Heart left ventricle (tissue), 16 donors: ENCODE results near the gene TIFAB. TPM values are rescaled to one million over a fixed set of nuclear protein-coding genes. Genes with fewer than 3 reads are reported as not detected.
A peak's percentile ranks its signal among the peaks of the same experiment; 100 is the strongest.

Experiments used
- ATAC-seq, 4 donors: fragments of 200-7000 bp; cut with Tn5 transposase; one replicate each; pipeline ENCODE4 v1.9.1; 2020 to 2022; ENCODE audit warnings: moderate library complexity in 4 of 4, mild to moderate bottlenecking in 3 of 4, moderate number of reproducible peaks in 1 of 4
- DNase-seq, 5 donors: peaks; one replicate each; pipeline ENCODE4 v3.0.0-alpha.2; 2020
- H3K27ac ChIP-seq, 12 donors: fragments of 200-600 bp; sonication (generic) in 4 of 12; one replicate each; pipeline versions ENCODE4 v1.5.0 to v1.8.0; 2016 to 2022; ENCODE audit warnings: mild to moderate bottlenecking in 2 of 12
- H3K27me3 ChIP-seq, 9 donors: fragments of 200-600 bp; sonication (generic) in 2 of 9; one replicate each; pipeline versions ENCODE4 v1.5.1 to v1.8.0; 2016 to 2022; ENCODE audit warnings: mild to moderate bottlenecking in 3 of 9
- H3K36me3 ChIP-seq, 9 donors: fragments of 200-600 bp; sonication (generic) in 2 of 9; one replicate each; pipeline versions ENCODE4 v1.5.0 to v1.8.0; 2018 to 2022; ENCODE audit warnings: mild to moderate bottlenecking in 2 of 9
- H3K4me1 ChIP-seq, 12 donors: fragments of 200-600 bp; sonication (generic) in 4 of 12; one replicate each; pipeline versions ENCODE4 v1.5.0 to v1.8.0; 2016 to 2022; ENCODE audit warnings: mild to moderate bottlenecking in 3 of 12
- H3K4me3 ChIP-seq, 12 donors: fragments of 200-600 bp; sonication (generic) in 4 of 12; one replicate each; pipeline versions ENCODE4 v1.5.0 to v1.8.0; 2017 to 2022; ENCODE audit warnings: mild to moderate bottlenecking in 9 of 12, moderate library complexity in 4 of 12
- H3K9me3 ChIP-seq, 12 donors: fragments of 200-600 bp; sonication (generic) in 4 of 12; one replicate each; pipeline versions ENCODE4 v1.5.0 to v1.8.0; 2016 to 2022; ENCODE audit warnings: mild to moderate bottlenecking in 1 of 12
- CTCF ChIP-seq, 12 donors: fragments of 200-600 bp; sonication (generic) in 4 of 12; IDR thresholded peaks; one replicate each; pipeline versions ENCODE4 v1.5.0 to v1.8.0; 2018 to 2022; ENCODE audit warnings: antibody characterized with exemption in 12 of 12, mild to moderate bottlenecking in 5 of 12
- POLR2A ChIP-seq, 2 donors: fragments of 450-650 bp; IDR thresholded peaks; one replicate each; pipeline ENCODE4 v1.6.1; 2017; ENCODE audit warnings: antibody characterized with exemption in 2 of 2, mild to moderate bottlenecking in 2 of 2, moderate library complexity in 2 of 2
- WGBS, 4 donors: extraction: QIAGEN DNeasy Blood & Tissue Kit in 2 of 4; methylation state at CpG; one replicate each; pipeline versions ENCODE4 v1.1.5 to v1.1.7; 2013 to 2018; 5-methylcytosine and 5-hydroxymethylcytosine counted together
- intact Hi-C, 10 donors: fragments of 100-400 bp; cut with DNase I; formaldehyde crosslinking; loops; one replicate each; pipeline versions ENCODE4 v1.11.1 to v1.14.2; 2022
- polyA plus RNA-seq, 2 donors: library from polyadenylated mRNA; stranded (reverse); fragments of 200-250 nt; gene quantifications; one replicate each; pipeline ENCODE4 v1.2.3, GENCODE V29; 2013
- total RNA-seq, 9 donors: library from RNA; depleted of rRNA in 2 of 9; stranded (reverse); fragments of >200 nt in 2 of 9; fragmentation: NEBNext Ultra II Directional in 3 of 9; extraction: Animal tissue kit (Norgen Biotek cat#: 25700) in 3 of 9; gene quantifications; one replicate each; pipeline versions ENCODE4 v1.1.0 to v1.2.4, GENCODE V29; 2016 to 2023
- donor health status: ischemic (EF 13 %, LVEDD 7.1; RV severe dilation, severe dysfunction).
- donor health status: healthy with polysubstance abuse.
- donor health status: DM: no; HTN: yes; CAD: no.
- donor health status: DM: no; HTN: no; CAD: no.
- donor health status: ischemic (EF 25% LVEDD 6.9; RV normal size, moderate dysfunction).
- donor health status: ischemic (EF 25% LVEDD 5.7; RV mildly dilated, moderate dysfunction).
- donor health status: healthy.
- donor health status: DM: yes; HTN: yes; CAD: no.
- donor health status: ischemic (EF 35%, LVEDD 5.7; RV mildly dilated, moderate dysfunction).
- donor health status: nonischemic (EF 11% LVEDD 7.7; RV severe dilation, severe dysfunction).
- donor health status: DM: yes; HTN: yes; CAD: no.
- donor health status: PGD.
- donor health status: ischemic (EF 29% LVEDD 5.4; RV normal size, mild dysfunction).
- donor health status: nonischemic (EF 23%, LVEDD 6.1; RV moderate dilation, normal function).

TIFAB gene
- total and polyA plus RNA-seq, 11 donors, result 0.01 to 1.3 (median 0.38) TPM; not detected in 7

- 72 to 83% (median 77%) methylated on average over 4 of the region's 4 CpGs for WGBS, 4 donors
These were observed 26.8 kb upstream of the TIFAB start for GRCh38 chr5:135478938-135479337.

DNA sequence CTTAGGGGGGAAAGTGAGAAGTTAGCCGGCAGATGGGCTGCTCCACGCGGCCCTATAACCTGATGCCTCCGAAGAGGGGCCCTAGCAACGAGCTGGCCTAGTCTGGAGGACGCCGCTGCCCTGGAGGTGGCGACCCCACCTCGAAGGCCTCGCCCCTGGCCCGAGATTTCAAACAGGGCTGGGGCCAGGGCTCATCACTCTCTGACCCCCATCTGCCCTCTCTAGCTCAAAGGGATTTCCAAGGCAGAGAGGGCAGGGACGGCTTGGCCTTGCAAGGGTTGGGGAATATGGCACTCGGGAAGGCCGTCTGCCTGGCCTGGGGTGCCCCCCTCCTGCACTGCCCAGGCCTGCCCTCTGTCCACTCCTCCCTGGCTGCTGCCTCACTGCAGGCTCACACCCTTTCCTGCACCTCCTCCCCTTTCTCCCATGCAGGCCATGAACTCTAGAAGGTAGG is 25.5 kb upstream of the TIFAB start:
- DNase-seq (no peak), ATAC-seq (no peak)
- intact Hi-C loops, result no loop called here
- Histone ChIP-seq H3K27me3 (peaks cover 4 to 82% (median 29%) of the 10 kb centered on the region in 9 donors), H3K9me3 (no peaks in the 10 kb centered on the region), H3K27ac (no peak overlapping the region), H3K4me3 (no peak overlapping the region), H3K4me1 (no peaks in the 10 kb centered on the region), H3K36me3 (no peaks in the 10 kb centered on the region)
- 37 to 53% (median 44%) methylated on average over 8 to 14 of the region's 14 CpGs for WGBS, 4 donors
- TF ChIP-seq CTCF (IDR thresholded peaks at IDR 0.05) (no peak), POLR2A (IDR thresholded peaks at IDR 0.05) (no peak)

More at GRCh38 chr5:135478938-135479337, 26.8 kb upstream of the TIFAB start:
- TF ChIP-seq POLR2A (IDR thresholded peaks at IDR 0.05) (no peak), CTCF (IDR thresholded peaks at IDR 0.05) (no peak)
- Histone ChIP-seq H3K36me3 (no peaks in the 10 kb centered on the region), H3K4me1 (no peaks in the 10 kb centered on the region), H3K27me3 (peaks cover 4 to 69% (median 24%) of the 10 kb centered on the region in 9 donors), H3K4me3 (no peak overlapping the region), H3K9me3 (no peaks in the 10 kb centered on the region), H3K27ac (no peak overlapping the region)
- no peak for ATAC-seq
- intact Hi-C loops, result no loop called here
- no peak for DNase-seq

GRCh38 chr5:135476615-135477581 is 24.7 kb upstream of the TIFAB start:
- Histone ChIP-seq H3K36me3 (no peaks in the 10 kb centered on the region), H3K9me3 (no peaks in the 10 kb centered on the region), H3K4me3 (no peak overlapping the region), H3K27me3 (peaks cover 4 to 90% (median 29%) of the 10 kb centered on the region in 9 donors), H3K4me1 (no peaks in the 10 kb centered on the region), H3K27ac (no peak overlapping the region)
- 30 to 35% (median 34%) methylated on average over 21 to 24 of the region's 24 CpGs for WGBS, 4 donors
- intact Hi-C loops, result no loop called here
- DNase-seq, result no peak
- ATAC-seq, result no peak
- TF ChIP-seq POLR2A (IDR thresholded peaks at IDR 0.05), result no peak

DNA sequence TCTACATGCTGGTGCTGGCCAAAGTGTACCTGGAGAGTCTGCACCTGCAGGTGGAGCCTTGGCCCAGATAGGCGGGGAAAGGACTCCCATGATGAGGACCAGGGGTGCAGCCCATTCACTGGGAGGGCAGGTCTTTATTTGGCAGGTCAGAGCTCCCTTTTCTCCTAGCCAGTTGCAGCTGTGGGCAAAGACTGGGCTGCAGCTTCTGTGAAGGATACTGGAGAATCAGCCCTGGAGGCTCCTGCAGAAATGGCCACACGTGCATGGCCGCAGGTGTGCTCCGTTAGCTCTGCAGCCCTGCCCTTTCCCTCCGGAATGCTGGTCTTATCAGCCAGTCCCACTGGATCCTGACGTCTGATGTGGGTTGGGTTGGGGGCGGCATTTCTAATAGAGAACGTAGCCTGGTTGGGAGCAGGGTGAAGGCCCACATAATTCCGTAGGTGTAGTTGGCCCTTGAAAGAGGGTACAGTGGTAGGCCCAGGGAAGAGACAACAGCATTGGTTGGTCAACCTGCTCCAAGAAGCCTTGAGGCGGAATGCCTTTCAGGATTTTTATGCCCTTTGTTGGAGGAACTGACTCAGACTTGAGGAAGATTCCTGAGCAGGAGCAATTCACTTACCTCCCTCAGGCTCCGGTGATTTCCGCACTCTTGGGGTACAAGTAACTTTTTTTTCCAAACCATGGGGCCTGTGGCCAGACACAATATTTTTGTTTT is 22.0 kb upstream of the TIFAB start:
- intact Hi-C loops, result no loop called here
- no peak overlapping the region for H3K4me3 ChIP-seq
- DNase-seq (peak in 1 of 5 donors; percentile 14), ATAC-seq (no peak)
- TF ChIP-seq POLR2A (IDR thresholded peaks at IDR 0.05) (no peak), CTCF (IDR thresholded peaks at IDR 0.05) (no peak)
- 70 to 75% (median 73%) methylated on average over 11 to 12 of the region's 12 CpGs for WGBS, 4 donors
- H3K36me3 ChIP-seq, result no peaks in the 10 kb centered on the region
- H3K27ac ChIP-seq, result no peak overlapping the region
- no peaks in the 10 kb centered on the region for H3K4me1 ChIP-seq
- no peaks in the 10 kb centered on the region for H3K9me3 ChIP-seq
- peaks cover 4 to 92% (median 32%) of the 10 kb centered on the region in 9 donors for H3K27me3 ChIP-seq
